PC-9 (cell line): ENCODE data around the gene LOC101059915.

Source experiments
- BruUV-seq: library from RNA; stranded (reverse); fragments of 400-500 nt; replicated peaks from 2 replicates; lab custom pipeline; 2021; lab: Mats Ljungman, UMichigan
- CTCF ChIA-PET: fragments of 300-600 bp; sonication (Branson Sonifier 250); formaldehyde crosslinking; loops from one replicate; lab custom pipeline; 2022; ENCODE audit warnings: antibody characterized with exemption; lab: Charles Lee
- POLR2A ChIA-PET: fragments of 300-600 bp; sonication (Branson Sonifier 250); formaldehyde crosslinking; loops from one replicate; lab custom pipeline; 2022; ENCODE audit warnings: antibody characterized with exemption; ENCODE audit not compliant: unreplicated experiment; lab: Charles Lee
- DNase-seq, 2 experiments: peaks; one replicate each; pipeline versions ENCODE4 v3.0.0 to v3.0.0-alpha.2; 2015 to 2022; ENCODE audit warnings: mixed read lengths in 1 of 2
- H2AFZ ChIP-seq: fragments of 200-600 bp; sonication (generic); 2 replicates; pipeline ENCODE4 v1.8.1; 2017; ENCODE audit warnings: antibody characterized with exemption
- H3F3A ChIP-seq: fragments of 200-600 bp; sonication (generic); 2 replicates; pipeline ENCODE4 v1.8.1; 2017; ENCODE audit warnings: antibody characterized with exemption, mild to moderate bottlenecking, low read depth; ENCODE audit not compliant: insufficient read depth
- H3K27ac ChIP-seq: fragments of 200-600 bp; sonication (generic); 2 replicates; pipeline ENCODE4 v1.6.1; 2016; ENCODE audit warnings: mixed run types
- H3K27me3 ChIP-seq: fragments of 200-600 bp; sonication (generic); 2 replicates; pipeline ENCODE4 v1.6.1; 2016; ENCODE audit warnings: low read depth, mixed run types; ENCODE audit not compliant: insufficient read depth
- H3K36me3 ChIP-seq: fragments of 200-600 bp; sonication (generic); 2 replicates; pipeline ENCODE4 v1.6.1; 2016; ENCODE audit warnings: low read depth, mixed run types
- H3K4me1 ChIP-seq: fragments of 200-600 bp; sonication (generic); replicated peaks from 2 replicates; pipeline ENCODE4 v1.6.1; 2016; ENCODE audit warnings: mixed run types; ENCODE audit not compliant: insufficient read depth
- H3K4me2 ChIP-seq: fragments of 200-600 bp; sonication (generic); 2 replicates; pipeline ENCODE4 v1.6.1; 2017; ENCODE audit warnings: mixed run types
- H3K4me3 ChIP-seq: fragments of 200-600 bp; sonication (generic); 2 replicates; pipeline ENCODE4 v1.6.1; 2016; ENCODE audit warnings: mixed run types
- H3K79me2 ChIP-seq: fragments of 200-600 bp; sonication (generic); 2 replicates; pipeline ENCODE4 v1.6.1; 2017; ENCODE audit warnings: low read depth, mixed run types
- H3K9me2 ChIP-seq: fragments of 200-600 bp; sonication (generic); 2 replicates; pipeline ENCODE4 v1.8.1; 2017; ENCODE audit warnings: mild to moderate bottlenecking; ENCODE audit not compliant: insufficient read depth
- H3K9me3 ChIP-seq: fragments of 200-600 bp; sonication (generic); 2 replicates; pipeline ENCODE4 v1.8.1; 2016; ENCODE audit warnings: low read depth; ENCODE audit not compliant: insufficient read depth
- H4K20me1 ChIP-seq: fragments of 200-600 bp; sonication (generic); 2 replicates; pipeline ENCODE4 v1.8.1; 2017; ENCODE audit not compliant: insufficient read depth
- EZH2 ChIP-seq: fragments of 200-600 bp; sonication (generic); IDR thresholded peaks from 2 replicates; pipeline ENCODE4 v1.8.0; 2017; ENCODE audit warnings: antibody characterized with exemption, low read depth
- intact Hi-C: fragments of 100-400 bp; cut with micrococcal nuclease; formaldehyde crosslinking; loops from one replicate; pipeline ENCODE4 v1.10.0; 2022; ENCODE audit not compliant: unreplicated experiment
- TF ChIP-seq, protein P1 (sequence below): fragments of 200-600 bp; sonication (generic); conservative IDR thresholded peaks from 2 replicates; pipeline ENCODE4 v1.6.1; 2017; ENCODE audit warnings: mixed run types, antibody characterized with exemption, mild to moderate bottlenecking, moderate library complexity

LOC101059915 gene

DNA sequence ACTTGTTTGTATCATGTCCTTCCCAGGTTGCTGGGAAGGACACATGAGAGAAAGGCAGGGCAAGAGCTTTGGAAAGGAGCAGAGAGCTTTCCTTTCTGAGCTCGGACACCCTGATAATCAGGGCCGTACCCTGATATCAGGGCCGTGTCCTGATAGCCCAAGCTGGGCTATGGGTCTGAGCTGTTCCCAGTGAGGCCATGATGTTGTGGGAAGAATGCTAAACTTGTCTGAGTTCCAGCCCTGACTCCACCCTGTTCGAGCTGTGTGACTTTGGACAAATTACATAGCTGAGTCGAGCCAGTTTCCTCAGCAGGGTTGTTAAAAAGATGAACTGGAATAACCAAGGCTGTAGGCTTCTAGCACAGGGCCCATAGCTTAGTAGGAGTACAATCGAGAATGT is 45.7 kb upstream of the LOC101059915 start:
- intact Hi-C loops = no loop called here
- Histone ChIP-seq H3K9me3 (no peaks in the 10 kb centered on the region), H3K4me2 (no peak overlapping the region), H3K4me3 (no peak overlapping the region), H3F3A (no peaks in the 10 kb centered on the region), H4K20me1 (no peaks in the 10 kb centered on the region), H3K27ac (no peak overlapping the region), H3K9me2 (no peaks in the 10 kb centered on the region), H2AFZ (no peak overlapping the region), H3K27me3 (no peaks in the 10 kb centered on the region), H3K4me1 (no peaks in the 10 kb centered on the region), H3K36me3 (no peaks in the 10 kb centered on the region), H3K79me2 (no peaks in the 10 kb centered on the region)
- no TSS peak for BruUV-seq
- CTCF ChIA-PET = no interaction called here
- no peak for DNase-seq
- no peak for TF ChIP-seq EZH2
- TF ChIP-seq, protein P1, sequence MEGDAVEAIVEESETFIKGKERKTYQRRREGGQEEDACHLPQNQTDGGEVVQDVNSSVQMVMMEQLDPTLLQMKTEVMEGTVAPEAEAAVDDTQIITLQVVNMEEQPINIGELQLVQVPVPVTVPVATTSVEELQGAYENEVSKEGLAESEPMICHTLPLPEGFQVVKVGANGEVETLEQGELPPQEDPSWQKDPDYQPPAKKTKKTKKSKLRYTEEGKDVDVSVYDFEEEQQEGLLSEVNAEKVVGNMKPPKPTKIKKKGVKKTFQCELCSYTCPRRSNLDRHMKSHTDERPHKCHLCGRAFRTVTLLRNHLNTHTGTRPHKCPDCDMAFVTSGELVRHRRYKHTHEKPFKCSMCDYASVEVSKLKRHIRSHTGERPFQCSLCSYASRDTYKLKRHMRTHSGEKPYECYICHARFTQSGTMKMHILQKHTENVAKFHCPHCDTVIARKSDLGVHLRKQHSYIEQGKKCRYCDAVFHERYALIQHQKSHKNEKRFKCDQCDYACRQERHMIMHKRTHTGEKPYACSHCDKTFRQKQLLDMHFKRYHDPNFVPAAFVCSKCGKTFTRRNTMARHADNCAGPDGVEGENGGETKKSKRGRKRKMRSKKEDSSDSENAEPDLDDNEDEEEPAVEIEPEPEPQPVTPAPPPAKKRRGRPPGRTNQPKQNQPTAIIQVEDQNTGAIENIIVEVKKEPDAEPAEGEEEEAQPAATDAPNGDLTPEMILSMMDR = no peak
- POLR2A ChIA-PET = no interaction called here

GRCh38 chrX:71622032-71622575 is 45.2 kb upstream of the LOC101059915 start:
- Histone ChIP-seq H3K27ac (no peak overlapping the region), H4K20me1 (no peaks in the 10 kb centered on the region), H3K79me2 (no peaks in the 10 kb centered on the region), H3K36me3 (no peaks in the 10 kb centered on the region), H3F3A (no peaks in the 10 kb centered on the region), H3K9me2 (no peaks in the 10 kb centered on the region), H3K9me3 (no peaks in the 10 kb centered on the region), H2AFZ (no peak overlapping the region), H3K27me3 (no peaks in the 10 kb centered on the region), H3K4me1 (no peaks in the 10 kb centered on the region), H3K4me3 (no peak overlapping the region), H3K4me2 (no peak overlapping the region)
- BruUV-seq = no TSS peak
- ChIA-PET CTCF (no interaction called here), POLR2A (no interaction called here)
- TF ChIP-seq, protein P1 = no peak
- no peak for DNase-seq
- intact Hi-C loops = no loop called here

DNA sequence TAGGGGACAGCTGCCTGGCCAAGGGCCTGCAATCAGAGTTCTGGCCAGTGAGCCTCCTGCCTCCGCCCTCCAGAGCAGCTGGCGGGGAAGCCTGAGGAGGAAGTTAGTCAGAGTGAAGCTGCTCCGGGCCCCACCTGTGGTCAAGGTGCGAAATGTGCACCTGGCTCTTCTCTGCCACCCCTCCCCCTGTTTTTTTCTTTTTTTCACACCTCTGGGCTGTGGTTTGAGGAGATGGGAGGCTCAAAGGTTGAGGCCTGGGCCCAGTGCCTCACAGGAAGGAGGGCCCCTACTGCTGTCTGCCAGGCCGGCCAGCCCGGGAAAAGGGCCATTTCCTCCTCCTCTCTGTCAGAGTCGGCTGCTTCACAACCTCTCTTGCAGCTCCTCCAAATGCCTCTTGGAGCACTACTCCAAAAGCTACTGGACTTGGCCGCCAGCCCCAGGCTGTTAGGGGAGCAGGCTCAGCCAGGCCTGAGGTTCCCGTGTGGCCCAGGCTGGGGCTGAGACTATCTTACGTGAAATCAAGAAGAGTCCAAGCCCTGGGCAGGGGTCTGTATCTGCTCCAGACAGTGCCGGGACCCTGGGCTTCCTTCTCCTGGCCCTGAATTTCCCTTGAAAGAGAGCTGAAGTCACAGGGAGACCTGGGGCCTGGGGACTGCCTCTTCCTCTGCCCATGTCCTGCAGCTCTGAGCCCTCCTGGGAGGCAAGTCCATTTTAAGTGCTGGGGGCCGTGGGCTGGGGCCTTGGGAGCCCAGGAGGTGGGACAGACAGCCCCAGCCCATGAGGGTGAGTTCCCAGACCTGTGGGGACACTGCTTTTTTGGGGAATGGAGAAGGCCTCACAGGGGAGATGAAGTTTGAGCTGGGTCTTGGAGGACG is 44.5 kb upstream of the LOC101059915 start:
- Histone ChIP-seq H3K9me3 (no peaks in the 10 kb centered on the region), H3K4me2 (no peak overlapping the region), H3K4me1 (no peaks in the 10 kb centered on the region), H3F3A (no peaks in the 10 kb centered on the region), H3K9me2 (no peaks in the 10 kb centered on the region), H3K36me3 (no peaks in the 10 kb centered on the region), H3K27ac (no peak overlapping the region), H3K27me3 (no peaks in the 10 kb centered on the region), H3K79me2 (no peaks in the 10 kb centered on the region), H3K4me3 (no peak overlapping the region), H2AFZ (no peak overlapping the region), H4K20me1 (no peaks in the 10 kb centered on the region)
- peak in 1 of 2 experiments; percentile 27 for DNase-seq
- intact Hi-C loops = no loop called here
- TF ChIP-seq, protein P1 = no peak
- no peak for TF ChIP-seq EZH2
- ChIA-PET CTCF (no interaction called here), POLR2A (interaction anchor here (0.7 kb wide), 1 partner anchor 91 kb away, joined by 4 read pairs; no protein-coding TSS in a partner anchor)
- BruUV-seq = no TSS peak
